ES-I3 (cell line): ENCODE results near the gene TMEM187.

Experiments used
- H3K36me3 ChIP-seq: 2 replicates; pipeline ENCODE4 v1.6.1; 2013; ENCODE audit warnings: mild to moderate bottlenecking, low read length, control low read depth, moderate library complexity; ENCODE audit not compliant: insufficient read depth
- H3K4me1 ChIP-seq: 2 replicates; pipeline ENCODE4 v1.6.1; 2013; ENCODE audit warnings: mild to moderate bottlenecking, control low read depth, low read length; ENCODE audit not compliant: insufficient read depth
- H3K9ac ChIP-seq: 2 replicates; pipeline ENCODE4 v1.6.1; 2013; ENCODE audit warnings: low read depth, mild to moderate bottlenecking, low read length, moderate library complexity
- H3K9me3 ChIP-seq: 2 replicates; pipeline ENCODE4 v1.6.1; 2013; ENCODE audit warnings: mild to moderate bottlenecking, low read length, moderate library complexity; ENCODE audit not compliant: control insufficient read depth, insufficient read depth

Gene TMEM187

GRCh38 chrX:153930011-153930910, 42.3 kb upstream of the TMEM187 start:
- Histone ChIP-seq H3K9me3 (no peaks in the 10 kb centered on the region), H3K9ac (no peak overlapping the region), H3K4me1 (peaks cover 2% of the 10 kb centered on the region; the same call in 1 of the 2 replicates), H3K36me3 (peaks cover 13% of the 10 kb centered on the region)

- H3K36me3 ChIP-seq: peaks cover 13% of the 10 kb centered on the region
- no peaks in the 10 kb centered on the region for H3K9me3 ChIP-seq
- H3K9ac ChIP-seq: no peak overlapping the region
- no peaks in the 10 kb centered on the region; the same call in 1 of the 2 replicates for H3K4me1 ChIP-seq
These were observed 41.4 kb upstream of the TMEM187 start for GRCh38 chrX:153931151-153931550.

GRCh38 chrX:153931748-153932147, 40.8 kb upstream of the TMEM187 start:
- H3K4me1 ChIP-seq: no peaks in the 10 kb centered on the region; the same call in 1 of the 2 replicates
- no peak overlapping the region for H3K9ac ChIP-seq
- peaks cover 13% of the 10 kb centered on the region for H3K36me3 ChIP-seq

GRCh38 chrX:153932220-153932915, 40.2 kb upstream of the TMEM187 start:
- no peak overlapping the region for H3K9ac ChIP-seq
- no peaks in the 10 kb centered on the region for H3K9me3 ChIP-seq
- peaks cover 13% of the 10 kb centered on the region for H3K36me3 ChIP-seq
- H3K4me1 ChIP-seq: no peaks in the 10 kb centered on the region; the same call in 1 of the 2 replicates

More at GRCh38 chrX:153931748-153932147, 40.8 kb upstream of the TMEM187 start:
- H3K9me3 ChIP-seq: no peaks in the 10 kb centered on the region

- no peaks in the 10 kb centered on the region for H3K9me3 ChIP-seq
- peak overlapping the region; percentile 77 for H3K9ac ChIP-seq
- peaks cover 13% of the 10 kb centered on the region for H3K36me3 ChIP-seq
- H3K4me1 ChIP-seq: no peaks in the 10 kb centered on the region; the same call in 1 of the 2 replicates
These were observed 38.8 kb upstream of the TMEM187 start for GRCh38 chrX:153933748-153934147.

- Histone ChIP-seq H3K36me3 (peaks cover 13% of the 10 kb centered on the region), H3K4me1 (no peaks in the 10 kb centered on the region; the same call in 1 of the 2 replicates), H3K9me3 (no peaks in the 10 kb centered on the region), H3K9ac (peak overlapping the region; percentile 77)
These were observed 38.3 kb upstream of the TMEM187 start for GRCh38 chrX:153934148-153934761.

GRCh38 chrX:153934762-153935325, 37.7 kb upstream of the TMEM187 start, which contains the start of gene NAA10:
NAA10 (minus strand) TSS chrX:153935037; CDS start chrX:153934904, 133 bp downstream.
- peaks cover 13% of the 10 kb centered on the region for H3K36me3 ChIP-seq
- no peaks in the 10 kb centered on the region for H3K9me3 ChIP-seq
- H3K9ac ChIP-seq: peak within 1 kb of the TSS; percentile 77
- no peaks in the 10 kb centered on the region; the same call in 1 of the 2 replicates for H3K4me1 ChIP-seq

GRCh38 chrX:153935326-153935851, 37.2 kb upstream of the TMEM187 start:
- Histone ChIP-seq H3K4me1 (peaks cover 4% of the 10 kb centered on the region), H3K9ac (peak overlapping the region; percentile 48; the same call in 1 of the 2 replicates), H3K9me3 (no peaks in the 10 kb centered on the region), H3K36me3 (peaks cover 13% of the 10 kb centered on the region)

- Histone ChIP-seq H3K4me1 (peaks cover 10% of the 10 kb centered on the region), H3K36me3 (peaks cover 9% of the 10 kb centered on the region), H3K9ac (no peak overlapping the region), H3K9me3 (no peaks in the 10 kb centered on the region)
These were observed 35.5 kb upstream of the TMEM187 start for GRCh38 chrX:153937056-153937455.

- Histone ChIP-seq H3K4me1 (peaks cover 11% of the 10 kb centered on the region), H3K9me3 (no peaks in the 10 kb centered on the region), H3K36me3 (peaks cover 3% of the 10 kb centered on the region; the same call in 1 of the 2 replicates), H3K9ac (no peak overlapping the region)
These were observed 34.2 kb upstream of the TMEM187 start for GRCh38 chrX:153938226-153938786.

- Histone ChIP-seq H3K9me3 (no peaks in the 10 kb centered on the region), H3K4me1 (peaks cover 17% of the 10 kb centered on the region), H3K36me3 (no peaks in the 10 kb centered on the region), H3K9ac (no peak overlapping the region)
These were observed 33.0 kb upstream of the TMEM187 start for GRCh38 chrX:153939573-153939972.

GRCh38 chrX:153941336-153942252, 31.0 kb upstream of the TMEM187 start:
- Histone ChIP-seq H3K9me3 (no peaks in the 10 kb centered on the region), H3K36me3 (no peaks in the 10 kb centered on the region), H3K9ac (peak overlapping the region; percentile 29), H3K4me1 (peaks cover 17% of the 10 kb centered on the region)
